GM19240 (cell line): ENCODE measurements around the gene CDK3.

Experiments
- DNase-seq: peaks from one replicate; pipeline ENCODE4 v3.0.0; 2011; ENCODE audit warnings: low spot score; ENCODE audit not compliant: insufficient read length

The CDK3 gene

DNA sequence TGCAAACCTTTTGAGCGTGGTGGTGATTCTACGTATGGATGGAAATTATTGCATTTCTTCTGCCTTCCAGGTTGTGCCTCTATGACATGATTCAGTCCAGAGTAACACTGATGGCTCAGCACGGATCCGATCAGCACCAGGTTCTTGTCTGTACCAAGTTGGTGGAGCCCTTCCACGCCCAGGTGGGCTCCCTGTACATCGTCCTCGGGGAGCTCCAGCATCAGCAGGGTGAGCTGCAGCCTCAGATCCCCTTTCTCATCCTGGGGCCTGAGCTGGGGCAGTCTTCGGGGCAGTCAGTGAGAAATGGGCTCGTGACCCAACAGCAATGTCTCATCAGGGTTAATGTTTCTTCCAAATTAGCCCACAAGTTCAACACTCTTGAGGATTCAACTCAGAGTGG lies 9.3 kb upstream of the CDK3 start:
- no peak for DNase-seq

DNA sequence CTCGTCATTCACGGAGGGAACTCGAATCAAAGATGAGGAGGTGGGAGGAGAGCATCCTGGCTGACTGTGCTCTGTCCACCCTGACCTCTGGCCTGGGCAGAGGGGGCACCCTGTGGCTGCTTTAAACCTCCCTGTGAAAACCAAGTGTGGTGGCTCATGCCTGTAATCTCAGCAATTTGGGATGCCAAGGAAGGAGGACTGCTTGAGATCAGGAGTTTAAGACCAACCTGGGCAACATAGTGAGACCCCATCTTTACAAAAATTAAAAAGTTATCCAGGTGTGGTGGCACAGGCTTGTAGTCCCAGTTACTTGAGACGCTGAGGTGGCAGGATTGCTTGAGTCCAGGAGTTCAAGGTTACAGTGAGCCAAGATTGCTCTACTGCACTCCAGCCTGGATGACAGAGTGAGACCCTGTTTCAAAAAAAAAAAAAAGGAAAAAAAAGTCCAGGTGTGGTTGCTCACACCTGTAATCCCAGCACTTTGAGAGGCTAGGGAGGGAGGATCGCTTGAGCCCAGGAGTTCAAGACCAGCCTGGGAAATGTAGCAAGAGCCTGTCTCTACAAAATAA lies 5.8 kb upstream of the CDK3 start:
- no peak for DNase-seq

DNA sequence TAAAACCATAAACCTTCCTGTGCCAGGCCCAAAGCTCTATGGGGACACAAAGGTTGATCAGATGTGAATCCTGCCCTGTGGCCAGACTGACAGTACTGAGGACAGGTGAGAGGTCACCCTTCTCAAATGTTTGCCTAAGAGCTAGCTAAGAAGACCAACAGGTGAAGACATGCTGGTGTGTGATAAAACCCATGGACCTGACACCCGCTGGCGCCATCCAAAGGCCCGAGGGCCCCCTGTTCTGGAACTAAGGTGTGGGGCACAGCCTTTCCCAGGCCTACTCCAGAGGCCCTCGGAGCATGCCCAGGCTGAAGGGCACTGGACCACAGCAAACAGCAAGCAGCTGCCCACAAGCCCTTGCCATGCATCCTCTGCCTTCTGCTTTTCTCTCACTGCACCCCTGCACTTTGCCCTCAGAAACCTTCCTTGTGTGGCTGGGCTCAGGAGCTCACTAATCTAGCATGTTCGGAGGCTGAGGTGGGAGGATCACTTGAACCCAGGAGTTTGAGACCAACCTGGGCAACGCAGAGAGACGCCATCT lies 5.2 kb upstream of the CDK3 start:
- no peak for DNase-seq

DNA sequence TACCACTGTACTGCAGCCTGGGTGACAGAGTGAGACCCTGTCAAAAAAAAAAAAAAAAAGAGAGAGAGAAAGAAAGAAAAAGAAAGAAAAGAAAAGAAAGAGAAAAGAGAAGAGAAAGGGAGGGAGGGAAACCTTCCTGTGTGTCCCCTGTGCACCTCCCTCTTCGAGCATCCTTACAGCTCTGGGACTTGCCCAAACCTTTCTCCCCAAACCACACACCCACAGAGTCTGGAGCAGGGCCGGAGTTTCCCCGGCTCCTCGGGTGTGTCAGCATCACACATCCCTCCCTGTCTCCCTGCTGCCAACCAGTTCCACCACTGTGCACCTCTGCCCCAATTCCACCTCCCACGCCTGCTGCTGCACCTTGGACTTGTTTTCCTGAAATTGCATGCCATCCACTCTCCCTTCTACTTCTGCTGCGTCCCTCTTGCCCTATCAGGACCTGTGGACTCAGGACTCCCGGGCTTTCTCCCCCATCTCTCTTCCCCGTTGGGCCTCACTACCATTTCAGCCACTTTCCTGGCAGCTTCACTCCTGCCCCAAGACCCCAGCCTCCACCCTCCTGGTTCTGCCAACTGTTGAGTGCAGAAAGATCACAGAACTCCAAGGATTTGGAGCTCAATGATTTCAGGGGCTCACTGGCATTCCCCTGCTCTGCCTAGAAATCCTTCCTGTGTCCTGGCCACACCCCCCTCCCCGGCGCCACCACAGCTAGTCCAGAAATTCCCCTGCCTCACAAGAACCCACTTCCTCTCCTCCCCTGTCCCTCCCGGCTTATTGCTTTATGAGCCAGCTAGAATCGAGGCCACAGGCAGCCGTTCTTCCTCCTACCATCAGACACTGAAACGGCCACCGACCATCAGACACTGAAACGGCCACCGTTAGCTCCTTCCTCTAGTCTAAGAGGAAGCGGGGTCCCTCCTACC lies 3.7 kb upstream of the CDK3 start:
- peak; percentile 50 for DNase-seq

DNA sequence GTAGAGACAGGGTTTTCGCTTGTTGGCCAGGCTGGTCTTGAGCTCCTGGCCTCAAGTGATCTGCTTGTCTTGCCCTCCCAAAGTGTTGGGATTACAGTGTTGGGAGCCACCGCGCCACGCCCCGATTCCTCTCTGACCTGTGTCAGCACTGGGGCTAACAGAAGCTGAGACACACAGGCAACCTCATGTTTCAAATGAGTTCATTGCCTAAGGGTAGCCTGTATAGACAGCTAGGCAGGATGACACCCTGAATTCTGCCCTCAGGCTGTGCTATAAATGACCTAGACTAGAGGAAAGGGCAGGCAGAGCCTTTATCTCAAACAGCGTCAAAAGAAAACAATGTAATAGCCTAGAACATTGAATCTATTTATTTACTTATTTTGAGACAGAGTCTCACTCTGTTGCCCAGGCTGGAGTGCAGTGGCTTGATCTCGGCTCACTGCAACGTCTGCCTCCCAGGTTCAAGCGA lies 2.3 kb upstream of the CDK3 start:
- DNase-seq = no peak

DNA sequence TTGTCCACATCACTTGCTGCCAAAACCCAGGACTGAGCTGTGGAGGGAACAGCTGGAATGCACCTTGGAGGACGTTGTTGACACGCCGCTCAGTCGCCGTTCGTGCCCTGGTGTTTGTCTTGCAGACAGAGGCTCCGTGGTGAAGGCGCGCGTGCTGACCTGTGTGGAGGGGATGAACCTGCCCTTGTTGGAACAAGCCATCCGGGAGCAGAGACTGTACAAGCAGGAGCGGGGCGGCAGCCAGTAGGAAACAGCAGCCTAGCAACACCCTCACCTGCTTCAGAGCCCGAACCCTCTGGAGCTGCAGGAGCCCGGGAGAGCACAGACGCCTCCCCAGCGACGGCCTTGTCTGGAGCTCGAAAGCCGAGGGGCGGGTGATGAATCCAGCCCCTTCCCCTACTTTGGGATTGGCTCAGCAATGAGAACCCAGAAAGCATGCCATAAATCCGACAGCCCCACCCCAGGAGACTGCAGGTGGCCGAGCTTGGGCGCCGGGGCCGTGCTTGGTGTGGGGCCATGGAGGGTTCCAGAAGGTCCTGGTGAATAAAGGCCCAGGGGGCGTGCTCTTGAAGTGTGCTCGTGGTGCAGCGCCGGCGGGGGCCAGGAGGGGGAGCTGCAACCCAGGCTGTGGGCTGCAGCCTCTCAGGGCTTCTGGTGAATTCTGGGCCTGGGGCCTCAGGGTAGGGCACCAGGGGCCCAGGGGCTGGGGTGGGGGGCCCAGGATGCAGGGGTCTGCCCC lies 470 bp upstream of the CDK3 start:
- peak; percentile 53 for DNase-seq

DNA sequence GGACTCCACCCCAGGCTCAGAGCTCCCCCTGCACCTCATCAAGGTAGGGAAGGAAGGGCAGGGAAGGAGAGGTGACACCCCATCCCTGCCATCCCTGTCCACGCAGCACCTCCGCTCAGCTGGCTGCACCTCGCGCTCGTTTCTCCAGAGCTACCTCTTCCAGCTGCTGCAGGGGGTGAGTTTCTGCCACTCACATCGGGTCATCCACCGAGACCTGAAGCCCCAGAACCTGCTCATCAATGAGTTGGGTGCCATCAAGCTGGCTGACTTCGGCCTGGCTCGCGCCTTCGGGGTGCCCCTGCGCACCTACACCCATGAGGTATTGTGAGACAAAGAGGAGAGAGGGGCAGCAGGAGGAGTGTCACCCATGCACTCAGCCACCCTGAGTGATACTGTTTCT lies 1.4 kb downstream of the CDK3 start:
- DNase-seq = no peak

DNA sequence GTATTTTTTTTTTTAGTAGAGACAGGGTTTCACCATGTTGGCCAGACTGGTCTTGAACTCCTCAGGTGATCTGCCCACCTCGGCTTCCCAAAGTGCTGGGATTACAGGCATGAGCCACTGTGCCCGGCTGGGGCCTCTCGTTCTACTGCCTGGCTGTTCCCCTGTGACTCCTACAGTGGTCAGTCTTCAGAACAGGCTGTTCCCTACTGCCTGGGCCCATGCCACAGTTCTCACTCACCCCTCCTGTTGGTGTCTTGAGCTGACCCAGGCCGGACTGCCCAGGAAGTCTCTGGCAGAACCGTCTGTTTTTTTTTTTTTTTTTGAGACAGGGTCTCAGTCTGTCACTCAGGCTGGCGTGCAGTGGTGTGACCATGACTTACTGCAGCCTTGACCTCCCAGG lies 3.3 kb downstream of the CDK3 start:
- no peak for DNase-seq

DNA sequence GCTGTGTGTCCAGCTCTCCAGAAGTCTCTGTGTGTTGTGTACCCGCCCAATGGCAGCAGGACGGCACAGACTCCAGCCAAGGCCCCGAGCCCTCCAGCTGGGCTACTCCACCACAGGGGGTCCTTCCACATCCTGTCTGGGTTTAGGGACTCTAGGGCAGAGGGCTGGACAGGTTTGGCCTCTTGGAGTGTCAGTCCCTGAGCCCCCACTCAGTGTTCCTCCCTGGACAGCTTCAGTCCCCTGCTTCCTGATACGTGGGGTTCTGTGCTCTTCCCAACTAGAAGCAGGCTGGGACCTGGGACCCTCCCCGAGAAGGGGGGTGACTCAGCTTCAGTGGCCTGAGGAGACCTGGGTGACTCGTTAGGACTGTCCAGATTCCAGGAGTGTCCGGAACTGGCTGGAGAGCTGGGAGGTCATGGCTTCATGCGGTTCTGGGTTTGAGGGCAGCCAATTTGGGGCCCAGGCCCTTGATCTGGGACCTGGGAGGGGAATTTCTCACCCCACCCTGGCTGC lies 4.2 kb downstream of the CDK3 start:
- no peak for DNase-seq

DNA sequence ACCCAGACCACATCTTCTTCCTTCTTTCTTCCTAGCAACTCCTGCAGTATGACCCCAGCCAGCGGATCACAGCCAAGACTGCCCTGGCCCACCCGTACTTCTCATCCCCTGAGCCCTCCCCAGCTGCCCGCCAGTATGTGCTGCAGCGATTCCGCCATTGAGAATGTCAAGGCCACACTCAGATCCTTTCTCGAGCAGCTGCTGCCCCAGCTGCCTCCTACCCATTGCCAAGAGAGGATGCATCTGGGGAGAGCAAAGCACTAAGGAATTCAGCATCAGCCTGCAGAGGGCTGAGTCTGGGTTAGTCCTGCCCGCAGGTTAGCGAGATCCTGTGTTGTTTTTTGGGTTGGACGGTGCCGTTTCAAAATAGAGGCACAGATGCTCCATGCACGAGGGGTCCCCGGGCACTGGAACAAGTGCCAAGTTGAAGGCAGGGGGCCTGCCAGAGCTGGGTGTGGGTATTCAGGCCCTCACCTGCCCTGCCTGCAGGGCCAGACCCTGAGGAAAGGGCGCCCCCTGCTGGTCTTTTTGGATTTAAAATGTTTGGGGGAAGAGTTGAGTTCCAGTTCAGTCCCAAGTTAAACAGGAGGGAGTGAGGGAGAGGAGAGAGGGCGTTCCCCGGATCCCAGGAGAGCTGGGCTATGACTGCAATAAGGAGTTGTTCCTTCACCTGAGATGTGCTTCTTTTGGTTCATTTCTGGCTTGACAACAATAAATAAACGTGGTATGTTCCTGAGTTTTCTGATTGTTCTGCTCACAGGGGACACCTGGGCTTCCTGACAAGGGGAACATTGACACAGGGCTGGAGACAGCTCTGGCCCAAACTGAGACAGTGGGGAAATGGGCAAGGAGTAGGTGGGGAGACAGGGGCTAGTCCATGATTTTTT lies 4.9 kb downstream of the CDK3 start:
- peak; percentile 93 for DNase-seq

DNA sequence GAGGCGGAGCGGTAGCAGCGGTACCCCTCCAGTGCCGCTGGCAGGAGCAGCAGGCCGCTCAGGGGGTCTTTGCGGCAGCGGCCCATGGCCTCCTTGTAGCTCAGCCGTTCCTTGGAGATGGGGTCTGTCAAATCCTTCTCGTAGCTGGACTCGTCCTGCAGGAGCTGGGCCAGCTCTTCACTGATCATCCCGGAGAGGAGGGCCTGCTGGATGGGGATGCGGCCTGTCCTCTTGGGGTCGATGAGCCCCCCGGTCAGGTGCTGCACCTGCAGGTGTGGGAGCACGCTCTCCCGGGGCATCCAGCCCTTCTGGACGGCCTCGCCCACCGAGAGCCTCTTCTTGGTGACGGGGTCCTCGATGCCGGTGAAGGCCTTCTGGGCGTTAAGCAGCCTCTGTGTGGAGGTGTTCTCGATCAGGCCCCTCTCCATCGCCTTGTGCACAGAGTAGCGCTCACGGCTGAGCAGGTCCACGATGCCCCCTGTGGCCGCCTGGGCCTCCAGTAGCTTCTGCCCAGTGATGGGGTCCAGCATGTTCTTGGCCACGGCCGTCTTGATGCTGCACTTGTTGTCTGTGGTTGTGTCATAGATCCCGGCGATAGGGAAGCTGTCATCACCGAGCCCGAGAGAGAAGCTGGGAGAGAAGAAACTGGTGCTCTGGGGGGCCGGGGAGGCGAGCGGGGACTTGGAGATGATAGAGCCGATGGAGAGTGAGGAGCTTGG lies 6.6 kb downstream of the CDK3 start:
- DNase-seq = no peak

DNA sequence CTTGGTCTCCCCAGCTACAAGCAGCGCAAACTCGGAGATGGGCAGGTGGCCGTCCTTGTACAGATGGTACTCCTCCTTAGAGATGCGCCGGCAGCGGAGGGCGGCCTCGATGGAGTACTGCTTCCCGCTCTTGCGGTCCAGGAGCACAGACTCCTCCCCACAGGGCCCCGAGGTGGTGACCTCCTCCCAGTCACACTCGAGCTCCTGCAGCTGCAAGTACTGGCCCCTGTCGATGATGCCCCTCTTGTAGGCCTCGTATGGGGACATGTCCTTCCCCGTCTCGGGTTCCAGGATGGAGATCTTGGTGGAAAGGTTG lies 7.2 kb downstream of the CDK3 start:
- no peak for DNase-seq

DNA sequence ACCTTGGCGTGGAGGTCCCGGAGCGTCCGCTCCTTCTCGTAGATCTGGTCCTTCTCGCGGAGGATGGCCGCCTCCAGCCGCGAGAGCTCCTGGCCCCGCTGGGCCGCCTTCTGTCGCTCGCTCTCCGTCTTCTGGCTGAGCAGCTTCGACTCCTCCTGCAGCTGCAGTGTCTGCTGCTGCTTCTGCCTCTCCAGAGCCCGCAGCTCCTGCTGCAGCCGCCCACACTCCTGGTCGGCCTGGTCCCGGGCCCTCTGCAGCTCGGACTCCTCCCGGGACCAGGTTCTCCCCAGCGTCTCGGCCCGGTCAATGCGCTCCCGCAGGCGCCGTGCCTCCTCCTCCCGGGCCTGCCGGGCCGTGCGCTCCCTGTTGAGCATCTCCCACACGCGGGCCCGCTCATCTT lies 7.6 kb downstream of the CDK3 start:
- DNase-seq = no peak

DNA sequence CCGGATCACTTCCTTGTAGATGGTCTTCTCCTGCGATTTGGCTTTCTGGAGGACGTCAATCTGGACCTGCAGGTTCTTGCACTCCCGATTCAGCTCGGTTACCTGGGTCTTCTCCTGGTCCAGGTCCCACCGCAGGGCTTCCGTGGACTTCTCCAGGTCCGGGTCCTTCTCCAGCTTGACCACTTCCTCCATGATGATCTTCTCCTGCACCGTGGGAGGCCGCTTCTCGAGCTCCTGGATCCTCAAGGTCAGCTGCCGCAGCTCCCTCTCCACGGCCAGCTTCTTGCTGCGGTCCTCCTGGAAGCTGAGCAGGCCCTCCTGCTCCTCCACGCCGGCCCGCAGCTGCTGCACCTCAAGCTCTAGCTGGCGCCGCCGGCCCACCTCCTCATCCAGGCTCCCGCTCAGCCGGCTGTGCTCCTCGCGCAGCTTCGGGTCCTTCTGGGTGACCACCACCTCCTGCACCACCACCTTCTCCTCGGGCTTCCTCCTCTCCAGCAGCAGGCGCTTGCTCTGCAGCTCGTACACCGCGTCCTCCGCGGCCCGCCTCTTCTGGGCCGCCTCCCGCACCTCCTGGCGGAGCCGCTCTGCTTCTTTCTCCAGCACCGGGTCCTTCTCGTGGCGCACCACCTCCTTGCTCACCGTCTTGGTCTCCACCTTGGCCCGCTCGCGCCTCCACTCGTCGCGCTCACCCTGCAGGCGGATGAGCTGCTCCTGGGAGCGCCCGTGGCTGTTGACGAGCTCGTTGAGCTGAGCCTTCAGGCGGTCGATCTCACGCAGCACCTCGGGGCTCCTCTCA lies 8.2 kb downstream of the CDK3 start:
- DNase-seq = no peak

DNA sequence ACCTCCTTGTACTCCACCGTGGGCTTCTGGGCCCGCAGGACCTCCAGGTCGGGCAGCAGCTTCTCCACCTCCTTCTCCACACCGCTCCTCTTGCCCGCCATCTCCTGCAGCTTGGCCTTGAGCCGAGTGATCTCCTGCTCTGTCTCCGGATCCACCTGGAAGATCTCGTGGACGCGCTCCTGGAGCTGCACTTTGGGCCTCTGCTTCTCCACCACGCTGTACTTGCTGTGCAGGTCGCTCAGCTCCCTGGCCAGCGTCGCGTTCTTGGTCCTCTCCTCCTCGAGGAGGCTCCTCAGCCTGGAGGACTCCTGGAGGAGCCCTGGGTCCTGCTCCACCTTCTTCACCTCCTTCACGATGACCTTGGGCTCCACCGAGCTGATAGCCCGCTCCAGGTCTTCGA lies 8.8 kb downstream of the CDK3 start:
- DNase-seq = no peak

DNA sequence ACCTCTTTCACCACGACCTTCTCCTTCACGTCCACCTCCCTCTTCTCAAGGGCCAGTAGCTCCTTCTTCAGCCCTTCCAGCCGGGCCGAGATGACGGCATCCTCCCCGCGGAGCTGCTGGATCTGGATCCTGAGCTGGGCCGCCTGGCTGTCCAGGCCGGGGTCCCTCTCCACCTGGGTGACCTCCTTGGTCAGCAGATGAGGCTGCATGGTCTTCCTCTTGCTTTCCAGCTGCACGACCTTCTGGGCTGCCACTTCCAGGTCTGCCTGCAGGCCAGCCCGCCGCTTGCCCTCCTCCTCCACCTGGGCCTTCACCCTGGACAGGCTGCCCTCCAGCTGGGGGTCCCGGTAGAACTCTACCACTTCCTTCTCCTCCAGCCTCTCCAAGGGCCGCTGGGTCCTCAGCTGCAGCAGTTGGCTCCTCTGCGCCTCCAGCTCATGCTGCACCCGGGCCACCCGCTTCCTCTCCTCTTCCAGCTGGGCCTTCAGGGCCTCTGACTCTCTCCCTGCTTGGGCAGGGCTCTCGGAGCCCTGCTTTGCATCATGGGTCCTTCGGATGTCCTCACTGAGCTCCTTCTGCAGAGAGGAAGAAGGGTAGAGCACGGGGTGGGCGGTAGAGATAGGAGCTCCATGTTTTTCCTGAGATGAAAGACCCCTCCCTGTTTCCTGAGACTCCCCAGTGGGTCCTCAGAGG lies 9.5 kb downstream of the CDK3 start:
- no peak for DNase-seq

DNA sequence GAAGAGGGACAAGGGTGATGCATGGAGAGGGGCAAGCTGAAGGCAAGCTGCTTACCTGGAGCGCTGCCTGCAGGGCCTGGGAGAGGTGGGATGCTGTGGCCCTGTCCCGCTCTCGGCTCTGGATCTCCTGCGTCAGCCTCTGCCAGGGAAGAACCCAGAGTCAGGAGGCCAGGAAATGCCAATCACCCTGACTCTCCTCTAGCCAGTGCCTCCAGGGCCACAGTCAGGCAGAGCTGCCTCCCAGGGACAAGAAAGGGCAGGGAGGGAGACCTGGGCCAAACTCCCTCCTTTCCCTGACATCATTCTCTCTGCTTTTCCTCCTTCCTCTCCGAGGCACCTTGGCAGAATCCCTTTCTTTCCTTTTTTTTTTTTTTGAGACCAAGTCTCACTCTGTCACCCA lies 11.3 kb downstream of the CDK3 start:
- DNase-seq = no peak

DNA sequence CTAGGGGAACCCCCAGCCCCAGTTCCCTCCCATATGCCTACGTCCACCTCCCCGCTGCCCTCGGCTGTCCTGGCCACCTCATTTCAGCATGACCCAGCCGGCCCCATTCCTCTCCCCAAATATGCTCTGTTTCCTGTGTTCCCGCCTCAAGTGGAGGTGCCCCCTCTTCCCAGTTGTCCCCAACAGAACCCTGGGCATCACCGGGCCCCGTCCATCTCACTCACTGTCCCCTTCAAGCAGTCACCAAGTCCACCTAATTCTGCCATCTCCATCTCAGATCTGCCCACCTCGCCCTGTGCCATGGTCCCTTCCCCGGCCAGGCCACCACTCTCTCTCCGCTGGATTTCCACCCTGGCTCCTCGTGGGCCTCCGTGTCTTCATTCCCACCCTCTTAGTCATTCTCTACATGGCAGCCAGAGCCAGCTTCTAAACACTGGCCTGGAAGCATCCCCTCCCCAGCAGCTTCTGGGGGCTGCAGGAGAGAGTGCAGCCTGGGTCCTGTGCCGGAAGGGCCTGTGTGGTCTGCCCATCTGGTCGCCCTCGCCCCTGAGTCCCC lies 12.8 kb downstream of the CDK3 start:
- DNase-seq = no peak
